Testis (tissue), 3 donors: ENCODE results near the gene USP47. TPM values are rescaled to one million over a fixed set of nuclear protein-coding genes. Genes with fewer than 3 reads are reported as not detected.

Source experiments
- DNase-seq: peaks from one replicate; pipeline ENCODE4 v3.0.0-alpha.2; 2019
- H3K27ac ChIP-seq, 2 donors: fragments of 200-600 bp; sonication (generic); one replicate each; pipeline ENCODE4 v1.5.1; 2019
- H3K27me3 ChIP-seq: fragments of 200-600 bp; sonication (generic); one replicate; pipeline ENCODE4 v1.5.1; 2019
- H3K36me3 ChIP-seq: fragments of 200-600 bp; sonication (generic); one replicate; pipeline ENCODE4 v1.5.1; 2017; ENCODE audit warnings: low read depth; ENCODE audit errors: missing control alignments
- H3K4me1 ChIP-seq: fragments of 200-600 bp; sonication (generic); one replicate; pipeline ENCODE4 v1.5.1; 2019
- H3K4me3 ChIP-seq, 2 donors: fragments of 200-600 bp; sonication (generic); one replicate each; pipeline ENCODE4 v1.5.1; 2017 to 2019
- H3K9me3 ChIP-seq: fragments of 200-600 bp; sonication (generic); one replicate; pipeline ENCODE4 v1.5.1; 2017
- CTCF ChIP-seq, 3 experiments: fragments of 450-650 bp in 2 of 3; fragments of 200-600 bp in 1 of 3; sonication (generic) in 1 of 3; IDR thresholded peaks; one replicate each; pipeline ENCODE4 v1.5.1; 2016 to 2019; ENCODE audit warnings: antibody characterized with exemption in 3 of 3, mild to moderate bottlenecking in 2 of 3, moderate library complexity in 1 of 3
- POLR2A ChIP-seq: fragments of 450-650 bp; IDR thresholded peaks from one replicate; pipeline ENCODE4 v1.6.1; 2017; ENCODE audit warnings: antibody characterized with exemption, mild to moderate bottlenecking, moderate library complexity
- WGBS, 2 donors: methylation state at CpG; one replicate each; pipeline ENCODE4 v1.1.5; 2018; 5-methylcytosine and 5-hydroxymethylcytosine counted together
- intact Hi-C: fragments of 100-400 bp; cut with DNase I; formaldehyde crosslinking; loops from one replicate; pipeline ENCODE4 v1.15.1; 2023; ENCODE audit warnings: low total_unique reads
- polyA plus RNA-seq: library from polyadenylated mRNA; stranded (reverse); fragments of 350-450 nt; fragmentation: Illumina TruSeq; extraction: RNeasy Lipid Tissue Mini Kit (QIAGEN cat#74804); gene quantifications from one replicate; pipeline ENCODE4 v1.2.3, GENCODE V29; 2014; ENCODE audit warnings: low read depth, low replicate concordance; ENCODE audit not compliant: insufficient read depth
- total RNA-seq, 2 donors: library from RNA; depleted of rRNA; stranded (reverse); fragments of >200 nt; gene quantifications; one replicate each; pipeline ENCODE4 v1.2.3, GENCODE V29; 2016

The USP47 gene
- total and polyA plus RNA-seq, 3 donors from 2014 or later: 35.1 to 111 (median 102) TPM

- TF ChIP-seq CTCF (IDR thresholded peaks at IDR 0.05) (no peak), POLR2A (no peak)
- DNase-seq: no peak
- 76 to 79% methylated on average over 3 of the region's 3 CpGs for WGBS, 2 donors
- Histone ChIP-seq H3K4me3 (no peak overlapping the region), H3K9me3 (no peaks in the 10 kb centered on the region), H3K27ac (no peak overlapping the region), H3K27me3 (no peaks in the 10 kb centered on the region), H3K36me3 (no peaks in the 10 kb centered on the region), H3K4me1 (no peaks in the 10 kb centered on the region)
- intact Hi-C loops: loop anchor here (10.0 kb wide), 1 partner anchor 107 kb away; no protein-coding TSS in a partner anchor
These were observed 95.7 kb downstream of the USP47 start for GRCh38 chr11:11937433-11937832.

GRCh38 chr11:11937957-11938356, 96.2 kb downstream of the USP47 start:
- no peak overlapping the region for H3K4me3 ChIP-seq
- H3K27me3 ChIP-seq: no peaks in the 10 kb centered on the region
- intact Hi-C loops: loop anchor here (10.0 kb wide), 1 partner anchor 107 kb away; no protein-coding TSS in a partner anchor
- 96 to 100% methylated on average over 1 of the region's 1 CpG for WGBS, 2 donors
- H3K27ac ChIP-seq: no peak overlapping the region
- no peaks in the 10 kb centered on the region for H3K9me3 ChIP-seq
- no peak for DNase-seq
- TF ChIP-seq CTCF (IDR thresholded peaks at IDR 0.05): no peak
- TF ChIP-seq POLR2A: no peak
- H3K36me3 ChIP-seq: no peaks in the 10 kb centered on the region
- no peaks in the 10 kb centered on the region for H3K4me1 ChIP-seq

GRCh38 chr11:11940551-11940950, 98.8 kb downstream of the USP47 start:
- H3K36me3 ChIP-seq: no peaks in the 10 kb centered on the region
- DNase-seq: no peak

GRCh38 chr11:11942668-11943067, 100.9 kb downstream of the USP47 start:
- no peaks in the 10 kb centered on the region for H3K36me3 ChIP-seq
- intact Hi-C loops: no loop called here
- no peak for TF ChIP-seq POLR2A
- no peak for TF ChIP-seq CTCF (IDR thresholded peaks at IDR 0.05)

More at GRCh38 chr11:11940551-11940950, 98.8 kb downstream of the USP47 start:
- Histone ChIP-seq H3K9me3 (no peaks in the 10 kb centered on the region), H3K4me3 (no peak overlapping the region), H3K4me1 (no peaks in the 10 kb centered on the region), H3K27ac (no peak overlapping the region), H3K27me3 (no peaks in the 10 kb centered on the region)
- no peak for TF ChIP-seq CTCF (IDR thresholded peaks at IDR 0.05)
- TF ChIP-seq POLR2A: no peak
- intact Hi-C loops: no loop called here

DNA sequence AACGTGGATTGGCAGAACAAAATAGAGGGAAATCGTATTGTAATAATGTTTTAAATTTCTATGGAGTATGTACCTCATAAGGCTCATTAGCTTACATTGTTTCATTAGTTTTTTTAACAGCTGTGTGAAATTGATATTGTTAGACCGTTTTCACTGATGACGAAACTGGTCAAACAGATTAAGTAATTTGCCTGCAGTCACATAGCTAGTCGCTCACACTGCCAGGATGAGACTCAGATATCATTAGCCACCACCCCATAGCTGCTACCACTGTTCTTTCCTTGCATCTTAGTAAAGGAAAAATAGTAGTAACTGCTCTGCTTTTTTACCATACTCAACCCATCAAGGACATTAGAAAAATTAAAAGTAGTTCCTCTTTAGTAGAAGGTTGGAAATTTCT, 102.7 kb downstream of the USP47 start:
- H3K4me1 ChIP-seq: no peaks in the 10 kb centered on the region

More at GRCh38 chr11:11942668-11943067, 100.9 kb downstream of the USP47 start:
- DNase-seq: no peak
- WGBS, 2 donors: 83 to 93% methylated on average over 3 of the region's 3 CpGs
- no peak overlapping the region for H3K4me3 ChIP-seq
- H3K27ac ChIP-seq: no peak overlapping the region
- H3K9me3 ChIP-seq: no peaks in the 10 kb centered on the region
- no peaks in the 10 kb centered on the region for H3K27me3 ChIP-seq
- H3K4me1 ChIP-seq: no peaks in the 10 kb centered on the region

More for the DNA sequence above, 102.7 kb downstream of the USP47 start:
- no peak overlapping the region for H3K4me3 ChIP-seq
- DNase-seq: no peak
- H3K36me3 ChIP-seq: no peaks in the 10 kb centered on the region
- no peaks in the 10 kb centered on the region for H3K27me3 ChIP-seq
- H3K9me3 ChIP-seq: no peaks in the 10 kb centered on the region
- H3K27ac ChIP-seq: no peak overlapping the region
- TF ChIP-seq CTCF (IDR thresholded peaks at IDR 0.05) (no peak), POLR2A (no peak)
- 75 to 76% methylated on average over 5 of the region's 5 CpGs for WGBS, 2 donors
- intact Hi-C loops: no loop called here
